GM12875 (cell line): Measurements from ENCODE around the gene OBSCN.

ENCODE experiments used
- H3K4me3 ChIP-seq: one replicate; pipeline ENCODE4 v1.5.1; 2011; ENCODE audit warnings: low read depth, low read length, control low read depth
- TF ChIP-seq, protein P1 (sequence below): IDR thresholded peaks from 2 replicates; pipeline ENCODE4 v1.5.1; 2011; ENCODE audit warnings: low read depth, mild to moderate bottlenecking, control low read depth, inconsistent platforms, low read length, moderate library complexity, borderline replicate concordance; ENCODE audit not compliant: insufficient read depth

OBSCN gene

DNA sequence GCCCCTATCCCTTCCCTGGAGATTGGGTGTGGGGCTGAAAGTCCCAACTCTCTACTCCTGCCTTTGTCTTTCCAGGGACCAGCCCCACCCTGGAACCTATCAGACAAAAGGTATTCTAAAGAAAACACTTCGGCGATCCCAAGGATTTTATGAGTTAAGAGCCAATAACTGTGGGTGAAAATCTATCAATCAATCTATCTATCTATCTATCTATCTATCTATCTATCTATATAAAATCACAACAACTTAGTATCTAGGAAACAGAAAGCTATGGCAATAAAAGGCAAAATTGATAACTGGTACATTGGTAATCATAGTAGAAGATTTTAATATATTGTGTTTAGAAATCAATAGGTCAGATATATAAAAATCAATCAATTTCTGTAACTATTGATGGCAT, 175.9 kb downstream of the OBSCN start:
- no peak overlapping the region for H3K4me3 ChIP-seq
- TF ChIP-seq, protein P1, sequence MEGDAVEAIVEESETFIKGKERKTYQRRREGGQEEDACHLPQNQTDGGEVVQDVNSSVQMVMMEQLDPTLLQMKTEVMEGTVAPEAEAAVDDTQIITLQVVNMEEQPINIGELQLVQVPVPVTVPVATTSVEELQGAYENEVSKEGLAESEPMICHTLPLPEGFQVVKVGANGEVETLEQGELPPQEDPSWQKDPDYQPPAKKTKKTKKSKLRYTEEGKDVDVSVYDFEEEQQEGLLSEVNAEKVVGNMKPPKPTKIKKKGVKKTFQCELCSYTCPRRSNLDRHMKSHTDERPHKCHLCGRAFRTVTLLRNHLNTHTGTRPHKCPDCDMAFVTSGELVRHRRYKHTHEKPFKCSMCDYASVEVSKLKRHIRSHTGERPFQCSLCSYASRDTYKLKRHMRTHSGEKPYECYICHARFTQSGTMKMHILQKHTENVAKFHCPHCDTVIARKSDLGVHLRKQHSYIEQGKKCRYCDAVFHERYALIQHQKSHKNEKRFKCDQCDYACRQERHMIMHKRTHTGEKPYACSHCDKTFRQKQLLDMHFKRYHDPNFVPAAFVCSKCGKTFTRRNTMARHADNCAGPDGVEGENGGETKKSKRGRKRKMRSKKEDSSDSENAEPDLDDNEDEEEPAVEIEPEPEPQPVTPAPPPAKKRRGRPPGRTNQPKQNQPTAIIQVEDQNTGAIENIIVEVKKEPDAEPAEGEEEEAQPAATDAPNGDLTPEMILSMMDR = no peak

- TF ChIP-seq, protein P1 = no peak
- no peak overlapping the region for H3K4me3 ChIP-seq
These were observed 177.4 kb downstream of the OBSCN start for GRCh38 chr1:228385232-228385631.

- TF ChIP-seq, protein P1 = no peak
- H3K4me3 ChIP-seq = no peak overlapping the region
These were observed 179.5 kb downstream of the OBSCN start for GRCh38 chr1:228387321-228387720.

GRCh38 chr1:228390649-228391048, 182.8 kb downstream of the OBSCN start:
- H3K4me3 ChIP-seq = no peak overlapping the region
- TF ChIP-seq, protein P1 = no peak

- no peak overlapping the region for H3K4me3 ChIP-seq
- TF ChIP-seq, protein P1 = no peak
These were observed 183.7 kb downstream of the OBSCN start for GRCh38 chr1:228391411-228392020.

GRCh38 chr1:228392111-228392936, 184.5 kb downstream of the OBSCN start:
- H3K4me3 ChIP-seq = no peak overlapping the region
- TF ChIP-seq, protein P1 = no peak

GRCh38 chr1:228393268-228393701, 185.4 kb downstream of the OBSCN start:
- H3K4me3 ChIP-seq = no peak overlapping the region
- TF ChIP-seq, protein P1 = no peak
